ENCODE data around the gene GPR146.

GRCh38 chr7:999149-999879, 45.0 kb upstream of the GPR146 start:
- TF ChIP-seq CTCF (IDR thresholded peaks at IDR 0.05 in 8 of 11, conservative IDR thresholded peaks at IDR 0.05 in 3 of 11), result no peak
- TF ChIP-seq POLR2A (IDR thresholded peaks at IDR 0.05), result no peak
- TF ChIP-seq POLR2AphosphoS5 (IDR thresholded peaks at IDR 0.05), result no peak
